Measurements from ENCODE around the gene CISH.

GRCh38 chr3:50599716-50600118 is 11.9 kb downstream of the CISH start:
- TF ChIP-seq, protein P1, sequence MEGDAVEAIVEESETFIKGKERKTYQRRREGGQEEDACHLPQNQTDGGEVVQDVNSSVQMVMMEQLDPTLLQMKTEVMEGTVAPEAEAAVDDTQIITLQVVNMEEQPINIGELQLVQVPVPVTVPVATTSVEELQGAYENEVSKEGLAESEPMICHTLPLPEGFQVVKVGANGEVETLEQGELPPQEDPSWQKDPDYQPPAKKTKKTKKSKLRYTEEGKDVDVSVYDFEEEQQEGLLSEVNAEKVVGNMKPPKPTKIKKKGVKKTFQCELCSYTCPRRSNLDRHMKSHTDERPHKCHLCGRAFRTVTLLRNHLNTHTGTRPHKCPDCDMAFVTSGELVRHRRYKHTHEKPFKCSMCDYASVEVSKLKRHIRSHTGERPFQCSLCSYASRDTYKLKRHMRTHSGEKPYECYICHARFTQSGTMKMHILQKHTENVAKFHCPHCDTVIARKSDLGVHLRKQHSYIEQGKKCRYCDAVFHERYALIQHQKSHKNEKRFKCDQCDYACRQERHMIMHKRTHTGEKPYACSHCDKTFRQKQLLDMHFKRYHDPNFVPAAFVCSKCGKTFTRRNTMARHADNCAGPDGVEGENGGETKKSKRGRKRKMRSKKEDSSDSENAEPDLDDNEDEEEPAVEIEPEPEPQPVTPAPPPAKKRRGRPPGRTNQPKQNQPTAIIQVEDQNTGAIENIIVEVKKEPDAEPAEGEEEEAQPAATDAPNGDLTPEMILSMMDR (IDR thresholded peaks at IDR 0.05; ENCODE audit: low read depth, low read length), result no peak
- TF ChIP-seq POLR2A (IDR thresholded peaks at IDR 0.05; ENCODE audit: extremely low read depth, insufficient read length) (no peak), MAX (IDR thresholded peaks at IDR 0.05; ENCODE audit: low read depth, low read length) (no peak), MYC (IDR thresholded peaks at IDR 0.05; ENCODE audit: low read depth, low read length) (no peak)

All from NB4 (cell line).